Neuronal stem cell (in vitro differentiated cells): ENCODE data around the gene SYT9.

ENCODE experiments used
- DNase-seq: peaks from one replicate; pipeline ENCODE4 v3.0.0-alpha.2; 2013; ENCODE audit warnings: low spot score
- H2AFZ ChIP-seq: one replicate; pipeline ENCODE4 v1.6.1; 2013; ENCODE audit warnings: mild to moderate bottlenecking, low read length, inconsistent platforms
- H2AK5ac ChIP-seq: 2 replicates; pipeline ENCODE4 v1.6.1; 2013; ENCODE audit warnings: low read depth, mild to moderate bottlenecking, inconsistent platforms, low read length, moderate library complexity, mixed read lengths
- H2BK120ac ChIP-seq: 2 replicates; pipeline ENCODE4 v1.6.1; 2013; ENCODE audit warnings: low read depth, mild to moderate bottlenecking, inconsistent platforms, low read length, moderate library complexity, mixed read lengths
- H2BK12ac ChIP-seq: one replicate; pipeline ENCODE4 v1.6.1; 2013; ENCODE audit warnings: low read length, inconsistent platforms
- H2BK15ac ChIP-seq: 2 replicates; pipeline ENCODE4 v1.6.1; 2013; ENCODE audit warnings: mild to moderate bottlenecking, low read length, inconsistent platforms, mixed read lengths
- H2BK5ac ChIP-seq: one replicate; pipeline ENCODE4 v1.6.1; 2013; ENCODE audit warnings: inconsistent platforms, mild to moderate bottlenecking, low read length, moderate library complexity
- H3K14ac ChIP-seq: one replicate; pipeline ENCODE4 v1.6.1; 2013; ENCODE audit warnings: low read length, inconsistent platforms
- H3K18ac ChIP-seq: 2 replicates; pipeline ENCODE4 v1.6.1; 2013; ENCODE audit warnings: low read length, inconsistent platforms
- H3K23ac ChIP-seq: 2 replicates; pipeline ENCODE4 v1.6.1; 2013; ENCODE audit warnings: low read depth, mild to moderate bottlenecking, mixed read lengths, low read length, inconsistent platforms; ENCODE audit not compliant: poor library complexity
- H3K27ac ChIP-seq: replicated peaks from 3 replicates; pipeline ENCODE4 v1.5.1; 2013; ENCODE audit warnings: low read length, inconsistent platforms
- H3K27me3 ChIP-seq, 3 experiments: 2 replicates each; pipeline ENCODE4 v1.6.1; 2013; ENCODE audit warnings: low read length in 3 of 3, mild to moderate bottlenecking in 2 of 3, inconsistent platforms in 1 of 3, low read depth in 1 of 3, mixed read lengths in 1 of 3, moderate library complexity in 1 of 3; ENCODE audit not compliant: control insufficient read depth in 3 of 3, insufficient read depth in 3 of 3
- H3K36me3 ChIP-seq, 2 donors: replicated peaks in 1 of 2; 2 replicates each; pipeline ENCODE4 v1.6.1; 2013; ENCODE audit warnings: low read length in 2 of 2; ENCODE audit not compliant: control insufficient read depth in 2 of 2, insufficient read depth in 2 of 2
- H3K4ac ChIP-seq: 2 replicates; pipeline ENCODE4 v1.6.1; 2013; ENCODE audit warnings: inconsistent platforms, mild to moderate bottlenecking, low read length, moderate library complexity
- H3K4me1 ChIP-seq, 2 donors: 1 replicate in 1 of 2; 2 replicates in 1 of 2; pipeline ENCODE4 v1.6.1; 2013; ENCODE audit warnings: low read length in 2 of 2, low read depth in 1 of 2; ENCODE audit not compliant: control insufficient read depth in 2 of 2, insufficient read depth in 1 of 2
- H3K4me2 ChIP-seq: one replicate; pipeline ENCODE4 v1.6.1; 2013; ENCODE audit warnings: mild to moderate bottlenecking, low read length, inconsistent platforms; ENCODE audit not compliant: insufficient read depth, poor library complexity, severe bottlenecking
- H3K4me3 ChIP-seq, 2 donors: 2 replicates each; pipeline ENCODE4 v1.5.1; 2013; ENCODE audit warnings: low read length in 2 of 2, mild to moderate bottlenecking in 2 of 2, inconsistent platforms in 1 of 2, moderate library complexity in 1 of 2
- H3K79me1 ChIP-seq: one replicate; pipeline ENCODE4 v1.6.1; 2013; ENCODE audit warnings: low read depth, mild to moderate bottlenecking, inconsistent platforms, low read length, moderate library complexity
- H3K9ac ChIP-seq: one replicate; pipeline ENCODE4 v1.6.1; 2013; ENCODE audit warnings: mild to moderate bottlenecking, low read depth, low read length, inconsistent platforms; ENCODE audit not compliant: poor library complexity
- H3K9me3 ChIP-seq, 2 donors: replicated peaks in 1 of 2; 2 replicates each; pipeline versions ENCODE3 to v1.6.1; 2013; ENCODE audit warnings: low read length in 2 of 2, mild to moderate bottlenecking in 2 of 2, inconsistent platforms in 1 of 2, low read depth in 1 of 2, mixed read lengths in 1 of 2, moderate library complexity in 1 of 2; ENCODE audit not compliant: control insufficient read depth in 2 of 2, insufficient read depth in 1 of 2
- H4K8ac ChIP-seq: one replicate; pipeline ENCODE4 v1.6.1; 2013; ENCODE audit warnings: low read depth, mild to moderate bottlenecking, inconsistent platforms, low read length, moderate library complexity
- H4K91ac ChIP-seq: one replicate; pipeline ENCODE4 v1.6.1; 2013; ENCODE audit warnings: low read length, low read depth, mild to moderate bottlenecking, inconsistent platforms; ENCODE audit not compliant: poor library complexity
- WGBS, 2 donors: extraction: QIAGEN DNeasy Blood & Tissue Kit; methylation state at CpG; one replicate each; pipeline ENCODE4 v1.1.7; 2013; ENCODE audit warnings: missing lambda C conversion rate in 2 of 2, mixed read lengths in 1 of 2; ENCODE audit not compliant: insufficient read length in 2 of 2, insufficient replicate concordance in 1 of 2; ENCODE audit errors: extremely low coverage in 2 of 2; 5-methylcytosine and 5-hydroxymethylcytosine counted together

The SYT9 gene

GRCh38 chr11:7492253-7492652 lies 240.5 kb downstream of the SYT9 start:
- H3K23ac ChIP-seq: no peak overlapping the region

GRCh38 chr11:7493670-7494069 lies 242.0 kb downstream of the SYT9 start:
- Histone ChIP-seq H2AFZ (no peak overlapping the region), H3K14ac (no peak overlapping the region), H2AK5ac (no peak overlapping the region), H2BK120ac (no peak overlapping the region), H3K9ac (no peak overlapping the region), H3K36me3 (no peaks in the 10 kb centered on the region), H2BK15ac (no peak overlapping the region), H3K18ac (no peak overlapping the region), H3K4me3 (no peak overlapping the region), H4K8ac (no peak overlapping the region), H2BK12ac (no peak overlapping the region), H3K23ac (no peak overlapping the region), H3K79me1 (no peaks in the 10 kb centered on the region), H3K4me2 (no peak overlapping the region), H3K4ac (no peak overlapping the region), H2BK5ac (no peak overlapping the region), H3K4me1 (peaks cover 0 to 3% of the 10 kb centered on the region in 2 donors), H4K91ac (no peak overlapping the region), H3K27me3 (peaks cover 0 to 6% (median 0%) of the 10 kb centered on the region in 3 experiments), H3K9me3 (no peaks in the 10 kb centered on the region), H3K27ac (no peak overlapping the region)
- DNase-seq: no peak
- no CpG with 5 or more reads among the region's 2 CpGs for WGBS, 2 donors

More at GRCh38 chr11:7492253-7492652, 240.5 kb downstream of the SYT9 start:
- no peak overlapping the region for H3K4me2 ChIP-seq
- H3K18ac ChIP-seq: no peak overlapping the region
- no CpG with 5 or more reads among the region's 1 CpG for WGBS, 2 donors
- H2AK5ac ChIP-seq: no peak overlapping the region
- H3K4me3 ChIP-seq: no peak overlapping the region
- no peaks in the 10 kb centered on the region for H3K79me1 ChIP-seq
- H3K36me3 ChIP-seq: no peaks in the 10 kb centered on the region
- no peak overlapping the region for H4K91ac ChIP-seq
- peaks cover 0 to 6% (median 0%) of the 10 kb centered on the region in 3 experiments for H3K27me3 ChIP-seq
- H2BK12ac ChIP-seq: no peak overlapping the region
- H3K27ac ChIP-seq: no peak overlapping the region
- H2AFZ ChIP-seq: no peak overlapping the region
- H2BK120ac ChIP-seq: no peak overlapping the region
- H3K14ac ChIP-seq: no peak overlapping the region
- H4K8ac ChIP-seq: no peak overlapping the region
- H3K4ac ChIP-seq: no peak overlapping the region
- no peaks in the 10 kb centered on the region for H3K9me3 ChIP-seq
- H2BK15ac ChIP-seq: no peak overlapping the region
- peaks cover 0 to 3% of the 10 kb centered on the region in 2 donors for H3K4me1 ChIP-seq
- H3K9ac ChIP-seq: no peak overlapping the region
- H2BK5ac ChIP-seq: no peak overlapping the region
- DNase-seq: no peak

- no peak for DNase-seq
- no peak overlapping the region for H2AFZ ChIP-seq
- WGBS, 2 donors: no CpG with 5 or more reads among the region's 5 CpGs
- no peak overlapping the region for H3K27ac ChIP-seq
- no peak overlapping the region for H2BK15ac ChIP-seq
- no peak overlapping the region for H2BK120ac ChIP-seq
- H4K8ac ChIP-seq: no peak overlapping the region
- no peak overlapping the region for H3K4me2 ChIP-seq
- no peaks in the 10 kb centered on the region for H3K9me3 ChIP-seq
- H3K79me1 ChIP-seq: no peaks in the 10 kb centered on the region
- no peak overlapping the region for H2BK5ac ChIP-seq
- peak overlapping the region in 1 of 2 donors; percentile 62 for H3K4me3 ChIP-seq
- H3K4me1 ChIP-seq: peaks cover 0 to 3% of the 10 kb centered on the region in 2 donors
- no peak overlapping the region for H4K91ac ChIP-seq
- H3K14ac ChIP-seq: no peak overlapping the region
- no peak overlapping the region for H2AK5ac ChIP-seq
- no peak overlapping the region for H2BK12ac ChIP-seq
- no peak overlapping the region for H3K23ac ChIP-seq
- no peaks in the 10 kb centered on the region for H3K36me3 ChIP-seq
- H3K27me3 ChIP-seq: peaks cover 0 to 6% (median 0%) of the 10 kb centered on the region in 3 experiments
- no peak overlapping the region for H3K18ac ChIP-seq
- no peak overlapping the region for H3K4ac ChIP-seq
- no peak overlapping the region for H3K9ac ChIP-seq
Measured at GRCh38 chr11:7494086-7494745, 242.5 kb downstream of the SYT9 start.

GRCh38 chr11:7495882-7496551 lies 244.3 kb downstream of the SYT9 start:
- H3K27ac ChIP-seq: no peak overlapping the region
- H2BK120ac ChIP-seq: no peak overlapping the region
- no peak overlapping the region for H2AFZ ChIP-seq
- no peak overlapping the region for H4K91ac ChIP-seq
- H2BK12ac ChIP-seq: no peak overlapping the region
- no peak overlapping the region for H4K8ac ChIP-seq
- no peak overlapping the region for H3K23ac ChIP-seq
- no peaks in the 10 kb centered on the region for H3K9me3 ChIP-seq
- no peak overlapping the region for H3K18ac ChIP-seq
- H3K14ac ChIP-seq: no peak overlapping the region
- no CpG with 5 or more reads among the region's 4 CpGs for WGBS, 2 donors
- no peaks in the 10 kb centered on the region for H3K79me1 ChIP-seq
- no peak overlapping the region for H3K9ac ChIP-seq
- no peak overlapping the region for H2BK5ac ChIP-seq
- peaks cover 0 to 3% of the 10 kb centered on the region in 2 donors for H3K4me1 ChIP-seq
- no peak overlapping the region for H2AK5ac ChIP-seq
- H3K4me2 ChIP-seq: no peak overlapping the region
- peaks cover 0 to 6% (median 0%) of the 10 kb centered on the region in 3 experiments for H3K27me3 ChIP-seq
- no peaks in the 10 kb centered on the region for H3K36me3 ChIP-seq
- no peak overlapping the region for H2BK15ac ChIP-seq
- H3K4ac ChIP-seq: no peak overlapping the region
- H3K4me3 ChIP-seq: no peak overlapping the region
- DNase-seq: no peak
